Cardiac muscle cell (in vitro differentiated cells and primary cell): ENCODE data around the gene TMEM219. TPM values are rescaled to one million over a fixed set of nuclear protein-coding genes. Genes with fewer than 3 reads are reported as not detected.
"Not testable (repeated sequence)": the region's sequence is repeated elsewhere in the genome, so short reads cannot be mapped to it uniquely, and the experiment has no call there.

Experiments
- DNase-seq, 2 donors: peaks; one replicate each; pipeline versions ENCODE4 v3.0.0 to v3.0.0-alpha.2; 2010 to 2017; ENCODE audit warnings: low read depth in 1 of 2, low spot score in 1 of 2
- H3K27ac ChIP-seq: fragments of 200-600 bp; sonication (generic); 2 replicates; pipeline ENCODE4 v1.5.1; 2016
- H3K27me3 ChIP-seq: fragments of 200-600 bp; sonication (generic); 2 replicates; pipeline ENCODE4 v1.6.0; 2016; ENCODE audit warnings: control low read depth
- H3K36me3 ChIP-seq: fragments of 200-600 bp; sonication (generic); 2 replicates; pipeline ENCODE4 v1.5.1; 2016; ENCODE audit warnings: control low read depth
- H3K4me1 ChIP-seq: fragments of 200-600 bp; sonication (generic); 2 replicates; pipeline ENCODE4 v1.8.1; 2017; ENCODE audit warnings: low read depth, mild to moderate bottlenecking, mixed run types
- H3K4me3 ChIP-seq: fragments of 200-600 bp; sonication (generic); 2 replicates; pipeline ENCODE4 v1.5.1; 2016; ENCODE audit warnings: mild to moderate bottlenecking
- H3K9me3 ChIP-seq: fragments of 200-600 bp; sonication (generic); 2 replicates; pipeline ENCODE4 v1.5.1; 2017; ENCODE audit warnings: low read depth, mild to moderate bottlenecking, control low read depth
- CTCF ChIP-seq: IDR thresholded peaks from 2 replicates; pipeline ENCODE4 v1.5.1; 2012; ENCODE audit warnings: low read depth, mild to moderate bottlenecking, low read length
- polyA plus RNA-seq: library from polyadenylated mRNA; unstranded; fragments of >200 nt; fragmentation: Nextera tagmentation; extraction: Ambion mirVana; gene quantifications from 2 replicates; pipeline ENCODE4 v1.2.1, GENCODE V29; 2016
- total RNA-seq: library from RNA; depleted of rRNA; stranded (reverse); fragments of >200 nt; gene quantifications from 2 replicates; pipeline ENCODE4 v1.2.3, GENCODE V29; 2016

The TMEM219 gene
- total and polyA plus RNA-seq, 2 experiments from 2014 or later: 109 to 110 TPM

- H3K9me3 ChIP-seq: no peaks in the 10 kb centered on the region
- no peak overlapping the region for H3K27ac ChIP-seq
- no peaks in the 10 kb centered on the region for H3K4me1 ChIP-seq
- no peak overlapping the region for H3K4me3 ChIP-seq
- no peaks in the 10 kb centered on the region for H3K36me3 ChIP-seq
- no peak for DNase-seq
- H3K27me3 ChIP-seq: peaks cover 36% of the 10 kb centered on the region
- no peak for TF ChIP-seq CTCF
Observed at GRCh38 chr16:30009085-30009862, 47.4 kb downstream of the TMEM219 start.

GRCh38 chr16:30009990-30010843 lies 48.3 kb downstream of the TMEM219 start:
- Histone ChIP-seq H3K4me3 (peak overlapping the region; percentile 37), H3K9me3 (no peaks in the 10 kb centered on the region), H3K4me1 (no peaks in the 10 kb centered on the region), H3K27me3 (peaks cover 36% of the 10 kb centered on the region), H3K36me3 (no peaks in the 10 kb centered on the region), H3K27ac (no peak overlapping the region)
- TF ChIP-seq CTCF: no peak
- DNase-seq: no peak

GRCh38 chr16:30010844-30011713 lies 49.2 kb downstream of the TMEM219 start, which contains the start of gene DOC2A:
Gene DOC2A (minus strand): TSS chr16:30011027. CDS start chr16:30010222, 805 bp downstream.
- Histone ChIP-seq H3K27ac (no peak within 1 kb of the TSS), H3K4me3 (peak within 1 kb of the TSS; percentile 37), H3K4me1 (no peaks in the 10 kb centered on the region), H3K9me3 (no peaks in the 10 kb centered on the region), H3K36me3 (no peaks in the 10 kb centered on the region), H3K27me3 (peaks cover 36% of the 10 kb centered on the region)
- peak in 1 of 2 donors; percentile 49 for DNase-seq
- no peak for TF ChIP-seq CTCF

GRCh38 chr16:30011714-30012504 lies 50.0 kb downstream of the TMEM219 start:
- H3K27me3 ChIP-seq: peaks cover 36% of the 10 kb centered on the region
- no peaks in the 10 kb centered on the region for H3K9me3 ChIP-seq
- no peaks in the 10 kb centered on the region for H3K4me1 ChIP-seq
- H3K36me3 ChIP-seq: no peaks in the 10 kb centered on the region
- TF ChIP-seq CTCF: no peak
- DNase-seq: no peak
- peak overlapping the region; percentile 37 for H3K4me3 ChIP-seq
- H3K27ac ChIP-seq: no peak overlapping the region

GRCh38 chr16:30012598-30012997 lies 50.7 kb downstream of the TMEM219 start:
- H3K4me3 ChIP-seq, H3K4me1 ChIP-seq, H3K9me3 ChIP-seq, H3K27ac ChIP-seq, H3K36me3 ChIP-seq, DNase-seq: not testable (repeated sequence)
- H3K27me3 ChIP-seq: peaks cover 36% of the 10 kb centered on the region

GRCh38 chr16:30015450-30015849 lies 53.6 kb downstream of the TMEM219 start:
- H3K36me3 ChIP-seq, H3K27ac ChIP-seq, H3K4me3 ChIP-seq, H3K4me1 ChIP-seq, DNase-seq, H3K9me3 ChIP-seq: not testable (repeated sequence)
- H3K27me3 ChIP-seq: peaks cover 20% of the 10 kb centered on the region
